GM12891 (cell line): ENCODE data around the gene COL17A1.

ENCODE experiments used
- DNase-seq: peaks from one replicate; pipeline ENCODE4 v3.0.0; 2011; ENCODE audit warnings: low spot score; ENCODE audit not compliant: insufficient read length
- FAIRE-seq: peaks from 2 replicates; lab custom pipeline; 2011; peaks lifted over from hg19 to GRCh38; lab: Jason Lieb, UNC
- PAX5 ChIP-seq: IDR thresholded peaks from 2 replicates; pipeline ENCODE4 v1.6.1; 2011; ENCODE audit warnings: low read length, moderate library complexity, mild to moderate bottlenecking; ENCODE audit not compliant: insufficient read depth, severe bottlenecking
- POLR2A ChIP-seq: IDR thresholded peaks from 2 replicates; pipeline ENCODE4 v1.6.1; 2011; ENCODE audit warnings: low read depth, low read length, control low read depth
- POLR2AphosphoS5 ChIP-seq: IDR thresholded peaks from 2 replicates; pipeline ENCODE4 v1.6.1; 2011; ENCODE audit warnings: low read depth, low read length, control low read depth
- POU2F2 ChIP-seq: IDR thresholded peaks from 2 replicates; pipeline ENCODE4 v1.6.1; 2011; ENCODE audit warnings: low read depth, mild to moderate bottlenecking, control low read depth, low read length, moderate library complexity
- SPI1 ChIP-seq: IDR thresholded peaks from 2 replicates; pipeline ENCODE4 v1.6.1; 2011; ENCODE audit warnings: low read depth, low read length, control low read depth
- TAF1 ChIP-seq: IDR thresholded peaks from 2 replicates; pipeline ENCODE4 v1.6.1; 2011; ENCODE audit warnings: low read depth, low read length, control low read depth

The COL17A1 gene

GRCh38 chr10:104011904-104012303 lies 73.8 kb downstream of the COL17A1 start:
- FAIRE-seq (no peak), DNase-seq (no peak)
- TF ChIP-seq TAF1 (no peak), POU2F2 (no peak), POLR2AphosphoS5 (no peak), POLR2A (no peak), PAX5 (no peak), SPI1 (no peak)

- FAIRE-seq (no peak), DNase-seq (no peak)
- TF ChIP-seq POLR2A (no peak), POLR2AphosphoS5 (no peak), POU2F2 (no peak), SPI1 (no peak), PAX5 (no peak), TAF1 (no peak)
Observed at GRCh38 chr10:104005172-104005863, 80.4 kb downstream of the COL17A1 start.

DNA sequence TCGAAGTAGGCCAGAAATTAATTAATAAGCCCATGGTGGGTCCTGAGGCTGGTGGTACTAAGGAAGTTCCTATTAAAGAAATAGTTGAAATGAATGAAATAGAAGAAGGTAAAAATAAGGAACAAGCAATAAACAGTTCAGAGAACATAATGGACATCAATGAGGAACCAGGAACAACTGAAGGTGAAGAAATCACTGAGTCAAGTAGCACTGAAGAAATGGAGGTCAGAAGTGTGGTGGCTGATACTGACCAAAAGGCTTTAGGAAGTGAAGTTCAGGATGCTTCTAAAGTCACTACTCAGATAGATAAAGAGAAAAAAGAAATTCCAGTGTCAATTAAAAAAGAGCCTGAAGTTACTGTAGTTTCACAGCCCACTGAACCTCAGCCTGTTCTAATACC lies 82.8 kb downstream of the COL17A1 start:
- no peak for FAIRE-seq

DNA sequence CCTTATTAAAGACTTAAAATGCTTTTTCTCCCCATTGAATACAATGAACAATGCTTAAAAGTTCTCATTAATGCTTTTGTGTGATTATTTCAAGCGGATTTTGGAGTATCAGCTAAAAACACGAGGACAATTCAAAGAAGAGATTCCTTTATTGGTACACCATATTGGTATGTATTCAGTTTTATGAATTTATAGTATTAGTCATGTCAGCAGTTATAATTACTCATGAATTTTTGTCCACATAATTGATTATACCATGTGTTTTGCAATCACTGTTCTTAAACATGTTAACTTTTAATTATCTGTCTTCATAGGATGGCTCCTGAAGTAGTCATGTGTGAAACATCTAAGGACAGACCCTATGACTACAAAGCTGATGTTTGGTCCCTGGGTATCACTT lies 86.9 kb downstream of the COL17A1 start:
- no peak for TF ChIP-seq TAF1
- no peak for TF ChIP-seq POU2F2
- TF ChIP-seq SPI1 = no peak
- no peak for TF ChIP-seq POLR2A
- no peak for TF ChIP-seq POLR2AphosphoS5
- TF ChIP-seq PAX5 = no peak
- DNase-seq = no peak
- no peak for FAIRE-seq

More for the DNA sequence above, 82.8 kb downstream of the COL17A1 start:
- DNase-seq = no peak
- TF ChIP-seq PAX5 = no peak
- TF ChIP-seq POLR2A = no peak
- no peak for TF ChIP-seq TAF1
- no peak for TF ChIP-seq POLR2AphosphoS5
- no peak for TF ChIP-seq SPI1
- no peak for TF ChIP-seq POU2F2

- no peak for TF ChIP-seq POU2F2
- TF ChIP-seq PAX5 = no peak
- no peak for TF ChIP-seq POLR2AphosphoS5
- TF ChIP-seq POLR2A = no peak
- DNase-seq = no peak
- no peak for FAIRE-seq
Observed at GRCh38 chr10:103995134-103995533, 90.5 kb downstream of the COL17A1 start.

DNA sequence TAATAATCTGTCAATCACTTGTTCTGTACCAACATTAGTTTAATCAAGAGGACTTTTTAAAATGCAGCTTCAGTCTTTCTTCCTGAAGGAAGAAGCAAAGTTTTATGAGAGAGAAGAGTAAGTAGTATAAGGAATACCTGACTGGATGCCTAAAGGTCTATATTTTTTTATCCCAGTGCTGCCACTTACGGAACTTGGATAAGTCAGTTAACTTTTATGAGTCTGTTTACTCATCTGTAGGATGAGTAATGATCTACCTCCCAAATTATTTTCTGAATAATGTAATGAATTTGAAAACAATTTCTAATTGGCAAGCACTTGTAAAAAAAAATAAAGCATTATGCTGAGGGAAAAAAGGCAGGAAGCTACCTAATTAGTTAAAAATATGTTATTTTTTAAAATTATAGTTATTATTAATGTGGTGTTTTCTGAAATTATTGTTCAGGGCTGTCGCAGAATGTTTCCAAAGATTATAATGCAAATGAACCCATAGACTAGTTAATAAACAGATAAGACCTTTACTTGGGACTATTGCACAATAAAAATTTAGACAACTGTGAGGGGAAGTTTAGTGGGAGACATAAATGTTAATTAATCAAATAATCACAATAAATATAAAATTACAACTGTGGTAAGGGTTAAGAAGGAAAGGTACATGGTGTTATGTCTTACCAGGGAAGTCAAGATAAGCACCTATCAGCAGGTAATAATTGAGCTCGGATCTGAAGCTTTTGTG lies 94.1 kb downstream of the COL17A1 start:
- TF ChIP-seq SPI1 (no peak), POU2F2 (no peak), PAX5 (no peak), POLR2AphosphoS5 (no peak), TAF1 (no peak), POLR2A (no peak)
- DNase-seq = no peak
- no peak for FAIRE-seq

DNA sequence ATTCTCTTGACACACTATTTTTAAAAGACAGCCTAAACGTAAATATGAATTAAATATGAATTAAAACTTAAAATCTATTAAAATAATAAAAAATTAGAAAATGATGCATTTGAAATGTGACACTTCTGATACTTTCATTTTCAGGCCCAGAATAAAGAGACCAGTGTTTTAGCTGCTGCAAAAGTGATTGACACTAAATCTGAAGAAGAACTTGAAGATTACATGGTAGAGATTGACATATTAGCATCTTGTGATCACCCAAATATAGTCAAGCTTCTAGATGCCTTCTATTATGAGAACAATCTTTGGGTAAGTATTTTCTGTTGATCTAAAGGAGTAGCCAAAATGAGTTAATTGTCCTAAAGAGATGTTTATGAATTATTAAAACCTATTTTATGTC lies 95.1 kb downstream of the COL17A1 start:
- TF ChIP-seq SPI1 = no peak
- no peak for DNase-seq
- FAIRE-seq = no peak

- peak; percentile 83 for FAIRE-seq
- DNase-seq = no peak
- no peak for TF ChIP-seq POLR2AphosphoS5
- no peak for TF ChIP-seq PAX5
- TF ChIP-seq TAF1 = no peak
- no peak for TF ChIP-seq POU2F2
- no peak for TF ChIP-seq SPI1
- no peak for TF ChIP-seq POLR2A
Observed at GRCh38 chr10:103990121-103990520, 95.6 kb downstream of the COL17A1 start.

- FAIRE-seq = peak; percentile 54
- no peak for DNase-seq
Observed at GRCh38 chr10:103986360-103986759, 99.3 kb downstream of the COL17A1 start.

DNA sequence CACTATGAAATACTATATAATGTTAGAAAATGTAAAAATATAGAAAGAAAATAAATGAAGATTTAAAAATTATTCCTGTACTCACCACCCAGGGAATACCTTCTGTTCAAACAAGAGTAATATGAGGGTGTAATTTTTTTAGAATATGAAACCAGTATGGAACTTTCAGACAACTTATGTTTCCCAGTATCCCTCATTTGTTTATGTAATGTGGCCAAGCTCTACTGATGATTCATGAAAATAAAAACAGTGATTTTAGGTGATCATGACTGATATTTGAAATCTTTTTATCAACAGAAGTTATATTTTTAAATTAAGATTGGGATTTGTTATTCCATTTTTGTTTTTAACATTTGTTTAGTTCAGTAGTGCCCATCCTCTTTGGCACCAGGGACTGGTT lies 100.0 kb downstream of the COL17A1 start:
- DNase-seq (no peak), FAIRE-seq (no peak)
- TF ChIP-seq POLR2AphosphoS5 (no peak), POLR2A (no peak), POU2F2 (no peak), SPI1 (no peak), TAF1 (no peak), PAX5 (no peak)

More at GRCh38 chr10:103986360-103986759, 99.3 kb downstream of the COL17A1 start:
- TF ChIP-seq POLR2A = no peak
- TF ChIP-seq POU2F2 = no peak
- TF ChIP-seq POLR2AphosphoS5 = no peak
- no peak for TF ChIP-seq PAX5
- no peak for TF ChIP-seq TAF1
- TF ChIP-seq SPI1 = no peak

DNA sequence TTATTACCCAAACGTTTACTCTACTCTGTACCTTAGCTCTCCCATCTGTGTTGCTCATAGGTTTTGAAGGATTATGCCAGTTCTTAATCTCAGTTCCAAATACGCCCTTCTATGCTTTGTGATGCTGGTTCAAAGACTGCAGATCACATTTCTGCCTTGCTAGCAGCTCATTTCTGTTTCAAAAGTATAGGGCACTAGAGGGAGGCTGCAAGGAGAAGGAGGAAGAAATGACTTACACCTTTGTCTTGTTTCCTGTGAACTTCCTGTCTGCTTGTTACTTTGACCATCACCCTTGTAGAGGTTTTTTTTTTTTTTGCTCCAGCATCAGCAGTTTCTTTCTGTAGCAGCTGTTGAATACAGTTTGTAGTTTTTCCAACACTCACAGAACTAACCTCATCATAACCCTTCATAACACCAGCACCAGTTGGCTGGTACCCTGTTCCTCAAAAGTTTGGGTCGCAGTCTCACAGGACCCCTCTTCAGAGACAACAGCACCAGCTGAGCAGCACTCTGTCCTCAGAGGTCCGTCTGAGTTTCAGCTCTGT lies 102.2 kb downstream of the COL17A1 start:
- TF ChIP-seq POU2F2 (no peak), SPI1 (peak; percentile 41)
- FAIRE-seq = peak; percentile 84
- no peak for DNase-seq
